Stimulated activated CD4-positive, alpha-beta T cell treated with anti-CD3 and anti-CD28 coated beads, TNF-alpha, amount 100 ng/mL, for 1 hour (primary cell): ENCODE results near the gene ATG5.

Source experiments
- DNase-seq, 3 donors: peaks; one replicate each; pipeline ENCODE4 v3.0.0-alpha.2; 2020; ENCODE audit warnings: low read depth in 3 of 3, low spot score in 1 of 3

Gene ATG5

DNA sequence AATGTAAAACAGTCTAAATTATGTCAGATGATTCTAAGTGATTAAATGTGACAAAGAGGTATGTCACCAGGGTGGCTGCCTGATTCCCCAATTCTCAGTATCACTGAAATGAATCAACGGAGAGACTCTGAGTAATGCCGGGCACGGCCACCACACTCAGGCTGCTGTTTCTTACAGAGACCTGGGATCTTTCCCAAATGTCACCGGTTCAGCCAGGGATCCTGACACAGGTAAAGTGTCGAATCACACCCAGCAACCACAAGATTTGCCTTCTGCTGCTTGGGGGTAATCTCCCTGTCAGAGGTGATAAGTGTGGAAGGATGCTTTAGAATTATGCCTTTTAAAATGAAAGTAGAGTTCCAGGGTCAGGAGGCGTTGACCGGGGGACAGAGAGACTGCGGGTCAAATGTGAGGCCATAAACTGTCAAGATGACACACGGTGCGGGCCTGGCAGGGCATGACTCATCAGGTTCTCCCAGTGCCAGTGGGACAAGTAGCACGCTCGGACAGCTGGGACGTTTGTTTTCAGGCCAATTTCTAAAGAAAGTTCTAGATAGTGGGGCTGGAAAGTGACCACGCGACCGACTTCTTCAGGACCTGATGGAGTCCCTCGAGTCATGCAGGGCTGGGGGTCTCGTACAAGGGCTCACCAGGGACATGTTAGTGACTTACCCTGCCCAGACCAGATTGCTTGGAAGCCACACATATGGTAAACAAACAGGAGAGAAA lies 190.5 kb downstream of the ATG5 start:
- no peak for DNase-seq
